Ovary (tissue), 9 donors: ENCODE measurements around the gene PTPRCAP. TPM values are rescaled to one million over a fixed set of nuclear protein-coding genes. Genes with fewer than 3 reads are reported as not detected.

Source experiments
- DNase-seq, 5 donors: peaks; one replicate each; pipeline ENCODE4 v3.0.0-alpha.2; 2019 to 2020
- H3K27ac ChIP-seq, 2 donors: fragments of 200-600 bp; one replicate each; pipeline versions ENCODE4 v1.5.1 to v1.8.0; 2019 to 2022
- H3K27me3 ChIP-seq: fragments of 200-600 bp; one replicate; pipeline ENCODE4 v1.8.0; 2022
- H3K36me3 ChIP-seq: fragments of 200-600 bp; sonication (generic); one replicate; pipeline ENCODE4 v1.5.1; 2019
- H3K4me1 ChIP-seq: one replicate; pipeline ENCODE4 v1.8.1; 2013; ENCODE audit warnings: mild to moderate bottlenecking, moderate library complexity; ENCODE audit not compliant: insufficient read depth
- H3K4me3 ChIP-seq: fragments of 200-600 bp; sonication (generic); one replicate; pipeline ENCODE4 v1.5.1; 2017
- H3K9me3 ChIP-seq, 2 donors: fragments of 200-600 bp in 1 of 2; sonication (generic) in 1 of 2; one replicate each; pipeline versions ENCODE4 v1.5.1 to v1.8.1; 2013 to 2019; ENCODE audit warnings: mild to moderate bottlenecking in 1 of 2, moderate library complexity in 1 of 2
- CTCF ChIP-seq, 3 donors: fragments of 450-650 bp in 2 of 3; fragments of 200-600 bp in 1 of 3; IDR thresholded peaks; one replicate each; pipeline versions ENCODE4 v1.5.1 to v1.8.0; 2016 to 2022; ENCODE audit warnings: antibody characterized with exemption in 3 of 3, mild to moderate bottlenecking in 1 of 3
- EP300 ChIP-seq: sonication (generic); formaldehyde crosslinking; IDR thresholded peaks from one replicate; pipeline ENCODE4 v1.6.1; 2017; ENCODE audit warnings: antibody characterized with exemption
- POLR2A ChIP-seq: fragments of 450-650 bp; IDR thresholded peaks from one replicate; pipeline ENCODE4 v1.6.1; 2017; ENCODE audit warnings: antibody characterized with exemption, mild to moderate bottlenecking, moderate library complexity
- WGBS, 3 donors: extraction: QIAGEN DNeasy Blood & Tissue Kit in 1 of 3; methylation state at CpG; one replicate each; pipeline versions ENCODE4 v1.1.5 to v1.1.7; 2013 to 2017; 5-methylcytosine and 5-hydroxymethylcytosine counted together
- intact Hi-C, 4 donors: fragments of 100-400 bp; cut with DNase I; formaldehyde crosslinking; loops; one replicate each; pipeline versions ENCODE4 v1.11.0 to v1.15.1; 2022 to 2023
- polyA plus RNA-seq, 2 donors: library from polyadenylated mRNA; stranded (reverse); fragments of 200-250 nt in 1 of 2; fragments of 350-450 nt in 1 of 2; fragmentation: Illumina TruSeq in 1 of 2; extraction: RNeasy Lipid Tissue Mini Kit (QIAGEN cat#74804) in 1 of 2; gene quantifications; one replicate each; pipeline ENCODE4 v1.2.3, GENCODE V29; 2013 to 2014
- total RNA-seq, 7 donors: library from RNA; depleted of rRNA in 2 of 7; stranded (reverse); fragments of >200 nt in 2 of 7; fragmentation: NEBNext Ultra II Directional in 3 of 7; extraction: Animal tissue kit (Norgen Biotek cat#: 25700) in 3 of 7; gene quantifications; one replicate each; pipeline versions ENCODE4 v1.1.0 to v1.2.4, GENCODE V29; 2016 to 2023
- donor health status: DM: no; HTN: no; CAD: no; lungs with moderate emphysema.
- donor health status: DM: no; HTN: no; CAD: no.
- donor health status: Bipolar disorder and iron deficiency.
- donor health status: DM: yes; HTN: yes; CAD: no.
- donor health status: DM: no; HTN: no; CAD: no.
- donor health status: DM: yes; HTN: yes; CAD: no.

The PTPRCAP gene
- total and polyA plus RNA-seq, 9 donors = 2.4 to 10.7 (median 4.2) TPM; not detected in 1

GRCh38 chr11:67465189-67465510 lies 27.7 kb upstream of the PTPRCAP start:
- Histone ChIP-seq H3K27me3 (no peaks in the 10 kb centered on the region), H3K36me3 (no peaks in the 10 kb centered on the region), H3K4me1 (peaks cover 7% of the 10 kb centered on the region), H3K4me3 (peak overlapping the region; percentile 39), H3K9me3 (no peaks in the 10 kb centered on the region), H3K27ac (peak overlapping the region; percentile 63 to 78)
- intact Hi-C loops = loop anchor here in 1 of 4 donors (5.0 kb wide), 1 partner anchor 68 kb away; no protein-coding TSS in a partner anchor
- WGBS, 3 donors = 79 to 92% (median 83%) methylated on average over 3 of the region's 3 CpGs
- peak in 1 of 5 donors; percentile 18 for DNase-seq
- TF ChIP-seq EP300 (no peak), CTCF (IDR thresholded peaks at IDR 0.05) (no peak), POLR2A (no peak)

- intact Hi-C loops = loop anchor here in 1 of 4 donors (5.0 kb wide), 1 partner anchor 67 kb away; no protein-coding TSS in a partner anchor
- no peak for TF ChIP-seq CTCF (IDR thresholded peaks at IDR 0.05)
- no peak for TF ChIP-seq EP300
- no peak for TF ChIP-seq POLR2A
- H3K27ac ChIP-seq = peak overlapping the region; percentile 63 to 78
- H3K36me3 ChIP-seq = no peaks in the 10 kb centered on the region
- DNase-seq = peak; percentile 73 to 88 (median 85)
- 21 to 49% (median 28%) methylated on average over 35 to 56 of the region's 56 CpGs for WGBS, 3 donors
- no peaks in the 10 kb centered on the region for H3K9me3 ChIP-seq
- H3K27me3 ChIP-seq = no peaks in the 10 kb centered on the region
- H3K4me1 ChIP-seq = peaks cover 7% of the 10 kb centered on the region
- H3K4me3 ChIP-seq = peak overlapping the region; percentile 39
Measured at GRCh38 chr11:67464411-67465188, 27.1 kb upstream of the PTPRCAP start.

- peak in 3 of 5 donors; percentile 57 to 58 (median 57) for DNase-seq
- TF ChIP-seq CTCF (IDR thresholded peaks at IDR 0.05) (no peak), POLR2A (no peak), EP300 (no peak)
- peaks cover 7% of the 10 kb centered on the region for H3K4me1 ChIP-seq
Measured at GRCh38 chr11:67463680-67464410, 26.4 kb upstream of the PTPRCAP start.

GRCh38 chr11:67463186-67463585 lies 25.7 kb upstream of the PTPRCAP start:
- TF ChIP-seq EP300 = no peak
- TF ChIP-seq POLR2A = no peak
- TF ChIP-seq CTCF (IDR thresholded peaks at IDR 0.05) = no peak
- no peaks in the 10 kb centered on the region for H3K36me3 ChIP-seq
- intact Hi-C loops = no loop called here
- WGBS, 3 donors = 72 to 87% (median 80%) methylated on average over 10 of the region's 10 CpGs
- H3K27me3 ChIP-seq = no peaks in the 10 kb centered on the region
- no peaks in the 10 kb centered on the region for H3K9me3 ChIP-seq
- H3K27ac ChIP-seq = no peak overlapping the region
- peak in 1 of 5 donors; percentile 14 for DNase-seq
- H3K4me3 ChIP-seq = no peak overlapping the region
- peaks cover 7% of the 10 kb centered on the region for H3K4me1 ChIP-seq

More at GRCh38 chr11:67463680-67464410, 26.4 kb upstream of the PTPRCAP start:
- peak overlapping the region; percentile 63 to 78 for H3K27ac ChIP-seq
- peak overlapping the region; percentile 39 for H3K4me3 ChIP-seq
- H3K27me3 ChIP-seq = no peaks in the 10 kb centered on the region
- no peaks in the 10 kb centered on the region for H3K36me3 ChIP-seq
- intact Hi-C loops = no loop called here
- H3K9me3 ChIP-seq = no peaks in the 10 kb centered on the region
- WGBS, 3 donors = 79 to 85% (median 81%) methylated on average over 20 of the region's 20 CpGs
